GM19328 (cell line): ENCODE results near the gene CACNA1S.

Experiments used
- ATAC-seq: cut with Tn5 transposase; IDR thresholded peaks from one replicate; pipeline ENCODE4 v1.9.1; 2021; ENCODE audit warnings: mild to moderate bottlenecking, moderate library complexity; ENCODE audit not compliant: unreplicated experiment

CACNA1S gene

GRCh38 chr1:201066986-201067385, 45.2 kb downstream of the CACNA1S start:
- ATAC-seq = no peak

GRCh38 chr1:201065686-201066085, 46.5 kb downstream of the CACNA1S start:
- ATAC-seq = no peak

DNA sequence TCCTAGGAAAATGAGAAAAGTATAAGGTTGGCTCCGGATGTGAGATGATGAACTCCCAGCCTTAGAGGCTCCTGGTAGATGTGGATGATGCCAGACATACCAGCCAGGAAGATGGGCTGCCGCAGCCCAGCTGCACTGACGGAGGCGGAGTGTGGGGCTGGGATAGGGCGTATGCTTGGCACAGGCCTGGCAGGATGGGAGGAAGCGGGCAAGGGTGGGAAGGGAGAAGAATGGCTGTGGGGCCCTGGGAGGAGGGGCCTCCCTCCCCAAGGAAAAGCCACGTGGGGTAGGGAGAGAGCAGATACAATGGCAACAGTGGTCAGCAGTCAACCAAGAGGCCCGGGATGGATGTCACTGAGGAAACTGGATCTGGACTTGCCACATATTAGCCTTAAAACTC, 47.4 kb downstream of the CACNA1S start:
- ATAC-seq = no peak

- no peak for ATAC-seq
Measured at GRCh38 chr1:201063145-201063544, 49.1 kb downstream of the CACNA1S start.

GRCh38 chr1:201062511-201063091, 49.6 kb downstream of the CACNA1S start:
- no peak for ATAC-seq

DNA sequence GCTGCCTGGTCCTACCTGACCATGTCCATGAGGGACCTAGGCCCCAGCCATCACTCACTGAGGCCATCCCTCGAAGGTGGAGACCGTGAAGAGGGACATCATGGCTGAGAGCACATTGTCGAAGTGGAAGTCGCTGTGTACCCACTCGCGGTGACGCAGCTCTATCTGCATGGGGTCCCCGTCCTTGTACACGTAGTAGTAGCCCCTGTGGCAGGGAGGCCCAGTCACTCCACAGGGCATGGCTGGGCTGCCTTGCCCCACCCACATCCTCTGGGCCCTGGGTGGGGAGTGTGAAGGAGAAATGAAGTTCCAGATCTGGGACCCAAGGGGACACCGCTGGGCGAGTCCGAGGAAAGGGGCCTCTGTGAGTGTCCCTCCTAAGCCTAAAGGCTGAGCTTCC, 50.3 kb downstream of the CACNA1S start:
- no peak for ATAC-seq

DNA sequence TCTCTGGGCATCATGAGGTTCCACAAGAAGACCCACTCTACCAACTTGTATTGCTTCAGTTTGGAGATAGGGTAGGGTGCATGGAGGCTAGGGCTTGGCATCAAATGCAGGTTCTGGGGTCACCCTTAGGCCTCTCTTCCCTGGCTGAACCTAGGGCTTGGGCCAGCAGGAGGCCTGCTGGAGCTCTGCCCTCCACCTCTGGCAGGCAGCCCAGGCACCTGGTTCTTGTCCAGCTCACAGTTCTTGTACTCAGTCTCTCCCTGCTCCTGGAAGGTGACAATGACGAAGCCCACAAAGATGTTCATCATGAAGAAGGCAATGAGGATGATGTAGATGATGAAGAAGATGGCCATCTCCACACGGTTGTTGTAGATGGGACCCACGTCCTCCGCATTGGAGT, 51.2 kb downstream of the CACNA1S start:
- no peak for ATAC-seq

GRCh38 chr1:201060586-201060985, 51.6 kb downstream of the CACNA1S start:
- ATAC-seq = no peak

DNA sequence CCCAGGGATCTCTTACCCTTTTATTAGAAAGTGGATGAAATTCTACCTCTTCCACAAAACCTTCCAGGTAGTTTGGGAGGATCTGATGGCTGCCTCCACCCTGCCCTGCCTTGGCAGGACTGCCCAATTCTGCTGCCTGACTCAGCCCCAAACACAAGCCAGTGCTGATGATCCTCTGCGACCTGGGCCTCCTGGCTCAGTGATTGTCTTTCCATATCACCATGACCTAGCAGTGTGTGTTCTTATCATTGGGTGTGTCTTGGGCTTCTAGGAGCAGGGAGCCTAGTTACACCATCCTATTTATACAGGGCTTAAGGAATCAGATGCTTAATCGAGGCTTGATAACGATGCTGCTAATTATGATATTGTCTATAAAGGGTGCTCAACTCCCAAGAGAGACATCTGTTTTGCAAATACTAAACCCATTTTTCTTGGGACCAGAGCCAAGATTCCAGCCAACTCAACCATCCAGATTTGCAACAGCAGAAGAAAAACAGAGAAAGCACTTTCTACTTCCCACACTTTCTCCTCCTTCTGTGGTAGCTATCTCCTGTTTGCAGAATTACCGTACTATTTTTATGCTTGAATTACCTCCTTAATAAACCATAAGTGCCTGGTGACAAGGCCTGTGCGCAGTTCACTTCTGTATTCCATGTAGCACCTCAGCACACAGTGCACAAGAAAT, 52.2 kb downstream of the CACNA1S start:
- ATAC-seq = no peak

DNA sequence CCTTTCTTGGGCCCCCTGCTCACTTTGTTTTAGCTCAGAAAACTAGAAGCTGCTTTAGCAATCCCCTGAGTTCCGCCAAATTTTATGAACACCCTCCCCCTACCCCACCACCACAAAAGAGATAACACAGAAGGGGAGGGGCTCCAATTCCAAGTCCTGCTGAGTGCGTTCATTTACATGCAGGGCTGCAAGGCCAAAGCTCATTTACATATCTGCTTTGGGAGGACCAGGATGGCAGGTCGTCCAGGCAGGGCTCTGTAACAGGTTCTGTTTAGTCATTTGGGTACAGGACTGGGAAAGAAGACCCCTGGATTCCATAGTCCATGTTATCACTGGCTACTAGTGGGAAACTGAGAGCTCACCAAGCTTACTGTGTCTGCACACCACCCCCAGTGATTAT, 52.8 kb downstream of the CACNA1S start:
- ATAC-seq = no peak

DNA sequence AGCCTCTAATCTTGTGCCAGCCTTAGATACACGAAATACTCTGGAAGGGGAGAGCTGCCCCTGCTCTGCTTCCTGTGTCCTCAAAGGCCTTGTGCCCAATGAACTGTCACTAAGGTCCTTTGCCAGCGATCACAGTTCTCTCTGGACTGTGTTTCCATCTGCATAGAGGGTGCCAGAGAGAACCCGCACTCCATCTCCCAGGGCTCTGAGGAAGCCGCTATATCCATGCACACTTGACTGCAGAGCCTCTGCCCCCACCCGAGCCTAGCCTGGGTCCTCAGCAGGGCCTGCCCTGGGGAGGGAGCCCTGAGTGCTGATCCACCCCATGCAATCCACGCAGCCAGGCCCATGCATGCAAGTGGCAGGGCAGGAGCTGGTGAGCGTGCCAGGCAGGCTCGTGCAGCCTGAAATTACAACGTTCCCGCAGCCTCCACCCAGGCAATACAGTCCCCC, 58.1 kb downstream of the CACNA1S start:
- ATAC-seq = no peak

DNA sequence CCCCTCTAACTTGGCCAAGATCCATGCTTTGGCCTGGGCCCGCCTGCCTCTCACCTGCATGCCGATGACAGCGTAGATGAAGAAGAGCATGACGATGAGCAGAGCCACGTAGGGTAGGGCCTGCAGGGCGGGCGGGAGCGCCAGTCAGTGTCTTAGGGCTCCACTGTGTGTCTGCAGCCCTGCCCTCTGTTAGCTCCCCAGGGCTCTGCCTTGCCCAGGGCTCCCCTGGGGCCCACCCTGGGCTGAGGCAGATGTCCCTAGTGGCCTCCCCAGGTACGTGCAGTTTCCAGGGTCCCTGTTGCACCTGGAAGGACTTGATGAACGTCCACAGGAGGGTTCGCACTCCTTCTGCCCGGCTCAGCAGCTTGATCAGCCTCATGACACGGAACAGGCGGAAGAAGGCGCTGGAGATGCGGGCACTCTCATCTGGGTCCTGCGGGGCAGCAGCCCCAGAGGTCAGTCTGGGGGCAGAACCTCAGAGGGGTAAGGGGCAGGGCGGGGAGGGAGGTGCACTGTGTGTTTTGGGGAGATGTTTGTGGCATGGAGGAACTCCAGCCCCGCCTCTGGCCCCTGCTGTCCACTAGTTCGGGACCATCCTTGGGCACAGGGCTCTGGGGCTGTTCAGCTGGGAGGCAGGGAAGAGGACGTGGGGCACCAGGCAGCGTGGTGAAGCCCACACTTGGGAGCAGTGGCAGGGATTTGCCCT, 58.9 kb downstream of the CACNA1S start:
- ATAC-seq = no peak

GRCh38 chr1:201051399-201051798, 60.8 kb downstream of the CACNA1S start:
- no peak for ATAC-seq

DNA sequence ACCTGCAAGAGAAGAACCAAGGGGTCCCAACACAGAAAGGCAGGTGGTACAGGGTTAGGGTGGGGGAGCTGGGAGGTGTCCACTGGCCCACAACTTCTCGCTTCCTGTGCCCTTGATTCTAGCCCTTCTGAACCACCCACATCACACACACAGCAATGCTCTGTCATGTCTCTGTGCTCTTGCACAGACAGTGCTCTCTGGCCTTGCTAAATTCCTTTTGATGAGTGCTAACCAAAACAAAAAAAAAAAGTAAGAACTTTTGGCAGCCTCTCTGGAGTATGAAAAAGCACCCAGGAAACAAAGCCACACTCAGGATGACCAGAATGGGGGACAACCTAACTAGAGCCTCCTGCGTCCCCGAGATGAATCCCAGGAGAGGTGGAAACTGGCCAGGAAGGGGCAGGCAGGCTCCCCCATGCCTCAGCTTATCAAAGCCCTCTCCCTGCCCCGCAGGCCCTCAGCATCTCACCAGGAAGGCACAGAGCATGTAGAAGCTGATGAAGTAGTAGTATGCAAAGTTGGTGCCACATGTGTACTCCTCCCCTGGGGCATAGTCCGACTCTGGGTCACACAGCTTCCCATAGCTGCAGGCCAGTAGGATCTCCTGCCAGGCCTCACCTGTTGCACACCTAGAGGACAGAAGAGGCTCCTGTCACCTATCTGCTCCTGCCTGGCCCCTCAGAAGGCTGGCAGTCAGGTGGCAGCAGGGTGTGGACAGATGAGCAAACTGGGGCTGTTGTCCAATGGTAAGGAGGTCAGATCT, 61.5 kb downstream of the CACNA1S start:
- ATAC-seq = no peak

- no peak for ATAC-seq
Measured at GRCh38 chr1:201049248-201049831, 62.9 kb downstream of the CACNA1S start.

- no peak for ATAC-seq
Measured at GRCh38 chr1:201048521-201048920, 63.7 kb downstream of the CACNA1S start.

- no peak for ATAC-seq
Measured at GRCh38 chr1:201044119-201044518, 68.1 kb downstream of the CACNA1S start.

- ATAC-seq = no peak
Measured at GRCh38 chr1:201042779-201043461, 69.3 kb downstream of the CACNA1S start.

DNA sequence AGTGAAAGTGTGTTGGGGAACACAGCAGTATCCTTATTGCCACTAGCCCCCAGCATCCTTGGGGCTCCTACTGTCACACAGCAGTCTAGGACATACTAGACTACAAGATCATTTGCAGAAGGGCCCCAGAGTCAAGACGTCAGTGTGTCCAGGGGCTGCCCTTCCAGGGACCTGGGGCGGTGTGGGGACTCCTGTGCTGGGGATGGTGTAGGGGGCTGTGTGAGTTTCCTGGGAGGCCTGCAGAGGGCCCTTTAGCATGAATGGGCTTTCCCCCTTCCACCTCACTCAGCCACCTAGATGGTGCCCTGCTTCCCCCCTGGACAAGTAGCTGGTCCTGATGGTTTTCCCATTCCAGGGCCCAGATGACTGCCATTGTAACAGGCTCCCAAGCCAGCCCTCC, 71.2 kb downstream of the CACNA1S start:
- ATAC-seq = no peak

DNA sequence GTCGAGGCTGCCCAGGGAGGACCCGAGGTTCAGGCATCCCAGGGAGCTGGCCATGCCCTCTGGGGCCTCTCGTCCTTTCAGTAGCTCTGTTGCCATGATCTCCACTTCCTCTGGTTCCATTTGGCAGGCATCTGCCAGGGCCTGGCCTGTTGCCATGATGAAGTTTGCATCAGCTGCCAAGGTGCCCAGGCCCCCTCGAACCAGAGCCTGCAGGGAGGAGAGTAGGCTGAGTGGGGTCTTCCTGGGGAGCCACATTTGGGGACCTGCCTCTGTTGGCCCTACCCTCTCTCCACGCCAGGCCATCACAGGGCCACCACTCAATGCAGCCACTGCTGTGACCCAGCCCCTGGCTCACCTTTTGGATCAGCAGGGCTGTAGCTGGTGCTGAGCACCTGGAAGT, 72.3 kb downstream of the CACNA1S start:
- no peak for ATAC-seq

- ATAC-seq = no peak
Measured at GRCh38 chr1:201039418-201039817, 72.8 kb downstream of the CACNA1S start.
